CD4-positive, alpha-beta T cell treated with Interleukin-6 at 100 ng/mL for 8 hours (primary cell): Measurements from ENCODE around the gene ELAC1.
"Not testable (repeated sequence)": the region's sequence is repeated elsewhere in the genome, so short reads cannot be mapped to it uniquely, and the experiment has no call there.

Source experiments
- DNase-seq: peaks from one replicate; pipeline ENCODE4 v3.0.0-alpha.2; 2020; ENCODE audit warnings: mixed read lengths, low spot score

The ELAC1 gene

GRCh38 chr18:50973367-50974126 is 5.7 kb downstream of the ELAC1 start:
- DNase-seq: no peak

DNA sequence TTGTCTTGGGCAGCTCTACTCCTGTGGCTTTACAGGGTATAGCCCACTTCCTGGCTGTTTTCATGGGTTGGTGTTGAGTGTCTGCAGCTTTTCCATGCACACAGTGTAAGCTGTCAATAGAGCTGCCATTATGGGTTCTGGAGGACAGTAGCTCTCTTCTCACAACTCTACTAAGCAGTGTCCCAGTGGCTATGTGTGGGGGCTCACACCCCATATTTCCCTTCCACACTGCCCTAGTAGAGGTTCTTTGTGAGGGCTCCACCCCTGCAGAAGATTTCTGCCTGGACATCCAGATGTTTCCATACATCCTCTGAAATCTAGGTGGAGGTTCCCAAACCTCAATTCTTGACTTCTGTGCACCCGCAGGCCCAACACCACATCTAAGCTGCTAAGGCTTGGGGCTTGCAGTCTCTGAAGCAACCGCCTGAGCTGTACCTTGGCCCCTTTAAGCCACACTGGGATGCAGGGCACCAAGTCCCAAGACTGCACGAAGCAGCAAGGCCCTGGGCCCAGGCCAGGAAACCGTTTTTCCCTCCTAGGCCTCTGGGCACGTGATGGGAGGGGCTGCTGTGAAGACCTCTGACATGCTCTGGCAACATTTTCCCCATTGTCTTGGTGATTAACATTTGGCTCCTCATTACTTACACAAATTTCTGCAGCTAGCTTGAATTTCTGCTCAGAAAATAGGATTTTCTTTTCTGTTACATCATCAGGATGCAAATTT is 9.4 kb downstream of the ELAC1 start:
- DNase-seq: no peak

DNA sequence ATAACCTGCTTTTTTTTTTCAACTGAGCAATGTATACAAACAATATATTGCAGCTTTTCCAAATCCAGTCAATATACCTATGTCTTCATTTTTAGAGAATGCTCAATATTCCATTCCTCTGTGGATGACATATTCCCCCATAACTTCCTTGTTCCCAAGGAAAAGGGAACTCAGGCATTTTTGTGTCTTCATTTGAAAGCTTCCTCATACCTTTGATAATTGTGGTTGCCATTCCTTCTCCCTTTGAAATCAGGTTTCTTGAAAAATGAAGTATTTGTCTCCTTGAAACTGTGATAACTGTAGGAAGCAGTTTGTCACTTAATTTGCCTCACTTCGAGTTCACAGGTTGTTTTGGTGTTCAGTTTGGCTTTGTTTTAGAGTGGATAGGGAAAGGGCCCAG is 13.5 kb downstream of the ELAC1 start:
- no peak for DNase-seq

DNA sequence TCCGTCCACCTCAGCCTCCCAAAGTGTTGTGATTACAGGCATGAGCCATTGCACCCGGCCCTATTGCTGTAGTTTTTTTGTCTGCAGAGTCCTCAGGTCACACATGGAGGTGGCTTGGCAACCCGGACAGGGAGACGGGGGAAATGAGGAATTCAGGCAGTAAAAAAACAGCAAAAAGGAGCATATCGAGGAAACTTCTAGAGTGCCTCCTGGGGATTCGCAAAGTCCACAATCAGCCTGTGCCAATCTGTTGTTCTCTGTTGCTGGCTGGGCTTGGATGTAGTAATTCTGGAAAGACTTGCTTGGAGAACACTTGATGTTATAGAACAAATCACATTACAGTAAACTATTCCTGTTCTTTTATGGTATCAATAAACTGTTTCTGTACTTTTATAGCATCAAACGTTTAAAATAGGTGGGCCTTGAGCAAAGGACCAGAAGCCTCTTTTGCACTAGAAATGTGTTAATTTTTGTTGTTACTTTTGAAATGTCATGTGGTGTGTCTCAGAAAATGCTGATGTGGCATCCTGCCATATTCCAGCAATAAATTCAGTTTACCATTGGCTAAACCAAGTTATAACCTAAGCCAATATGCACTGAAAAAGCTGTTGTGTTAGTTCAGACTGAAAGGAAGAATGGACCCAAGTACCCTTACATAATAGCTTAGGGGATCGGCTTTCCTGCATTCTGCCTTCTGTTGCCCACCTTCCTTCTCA is 14.4 kb downstream of the ELAC1 start:
- DNase-seq: no peak

DNA sequence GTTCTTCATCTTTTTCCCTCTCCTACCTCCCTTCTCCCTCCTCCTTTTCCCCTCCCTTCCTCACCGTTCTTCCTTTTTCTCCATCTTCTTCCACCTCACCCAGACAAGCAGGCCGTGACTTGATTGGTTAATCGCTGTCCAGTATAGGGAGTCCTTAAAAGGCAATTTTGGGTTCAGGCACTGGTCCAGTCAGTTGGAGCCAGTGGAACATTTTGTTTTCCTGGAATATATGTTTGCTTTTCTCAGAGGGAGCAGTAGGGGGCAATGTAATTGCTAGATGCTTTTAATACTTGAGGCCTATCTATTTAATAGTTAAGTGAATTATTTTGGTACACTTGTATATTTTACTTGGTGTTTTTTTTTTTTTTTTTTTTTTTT is 15.0 kb downstream of the ELAC1 start:
- no peak for DNase-seq

- DNase-seq: no peak
Measured at GRCh38 chr18:50986360-50987087, 18.7 kb downstream of the ELAC1 start.

- DNase-seq: no peak
Measured at GRCh38 chr18:50987261-50987660, 19.4 kb downstream of the ELAC1 start.

GRCh38 chr18:50989711-50990110 is 21.9 kb downstream of the ELAC1 start:
- DNase-seq: no peak

DNA sequence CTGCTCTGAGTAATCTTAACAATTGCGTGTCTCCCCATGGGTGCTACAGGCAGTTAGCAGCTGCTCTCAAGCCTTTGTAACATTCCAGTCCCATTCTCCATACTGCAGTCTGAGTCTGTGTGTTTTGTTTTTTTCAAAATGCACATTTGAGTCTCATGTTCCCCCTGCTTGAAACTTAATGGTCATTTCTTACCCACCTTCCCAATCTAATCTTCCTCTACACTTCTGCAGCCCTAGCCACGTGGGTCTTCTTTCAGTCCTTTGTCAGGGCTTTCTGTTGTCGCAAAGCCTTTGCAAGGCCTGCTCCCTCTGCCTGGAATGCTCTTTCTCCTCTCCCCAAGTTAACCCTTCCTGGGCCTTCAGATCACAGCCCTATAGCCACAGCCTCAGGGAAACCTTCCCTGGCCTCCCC is 24.5 kb downstream of the ELAC1 start:
- DNase-seq: no peak

- no peak for DNase-seq
Measured at GRCh38 chr18:50994031-50994430, 26.2 kb downstream of the ELAC1 start.

DNA sequence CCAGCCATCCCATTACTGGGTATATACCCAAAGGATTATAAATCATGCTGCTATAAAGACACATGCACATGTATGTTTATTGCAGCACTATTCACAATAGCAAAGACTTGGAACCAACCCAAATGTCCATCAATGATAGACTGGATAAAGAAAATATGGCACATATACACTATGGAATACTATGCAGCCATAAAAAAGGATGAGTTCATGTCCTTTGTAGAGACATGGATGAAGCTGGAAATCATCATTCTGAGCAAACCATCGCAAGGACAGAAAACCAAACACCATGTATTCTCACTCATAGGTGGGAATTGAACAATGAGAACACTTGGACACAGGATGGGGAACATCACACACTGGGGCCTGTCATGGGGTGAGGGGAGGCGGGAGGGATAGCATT is 35.3 kb downstream of the ELAC1 start:
- DNase-seq: not testable (repeated sequence)

DNA sequence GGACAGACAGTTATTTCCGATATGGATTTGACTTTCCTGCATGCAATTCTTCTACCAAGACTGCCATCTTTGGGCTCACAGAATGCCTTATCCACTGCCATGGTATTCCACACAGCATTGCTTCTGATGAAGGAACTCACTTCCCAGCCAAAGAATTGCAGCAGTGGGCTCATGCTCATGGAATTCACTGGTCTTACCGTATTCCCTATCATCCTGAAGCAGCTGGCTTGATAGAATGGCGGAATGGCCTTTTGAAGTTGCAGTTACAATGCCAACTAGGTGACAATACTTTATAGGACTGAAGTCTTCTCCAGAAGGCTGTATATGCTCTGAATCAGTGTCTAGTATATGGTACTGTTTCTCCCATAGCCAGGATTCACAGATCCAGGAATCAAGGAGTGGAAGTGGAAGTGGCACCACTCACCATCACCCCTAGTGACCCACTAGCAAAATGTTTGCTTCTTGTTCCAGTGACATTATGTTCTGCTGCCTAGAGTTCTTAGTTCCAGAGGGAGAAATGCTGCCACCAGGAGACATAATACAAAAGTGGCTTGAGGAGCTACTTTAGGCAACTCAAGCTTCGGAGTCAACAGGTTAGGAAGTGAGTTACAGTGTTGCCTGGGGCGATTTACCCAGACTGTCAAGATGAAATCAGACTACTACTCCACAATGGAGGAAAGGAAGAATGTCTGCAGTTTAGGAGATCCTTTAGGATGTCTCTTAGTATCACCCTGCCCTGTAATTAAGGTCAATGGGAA is 38.4 kb downstream of the ELAC1 start:
- DNase-seq: no peak

- no peak for DNase-seq
Measured at GRCh38 chr18:51006948-51007789, 39.3 kb downstream of the ELAC1 start.

- no peak for DNase-seq
Measured at GRCh38 chr18:51007790-51008139, 39.9 kb downstream of the ELAC1 start.

- DNase-seq: no peak
Measured at GRCh38 chr18:51009072-51009471, 41.2 kb downstream of the ELAC1 start.

GRCh38 chr18:51010218-51010617 is 42.4 kb downstream of the ELAC1 start:
- no peak for DNase-seq

GRCh38 chr18:51011709-51012108 is 43.9 kb downstream of the ELAC1 start:
- no peak for DNase-seq

- DNase-seq: no peak
Measured at GRCh38 chr18:51012441-51012840, 44.6 kb downstream of the ELAC1 start.

GRCh38 chr18:51013259-51013658 is 45.4 kb downstream of the ELAC1 start:
- no peak for DNase-seq

DNA sequence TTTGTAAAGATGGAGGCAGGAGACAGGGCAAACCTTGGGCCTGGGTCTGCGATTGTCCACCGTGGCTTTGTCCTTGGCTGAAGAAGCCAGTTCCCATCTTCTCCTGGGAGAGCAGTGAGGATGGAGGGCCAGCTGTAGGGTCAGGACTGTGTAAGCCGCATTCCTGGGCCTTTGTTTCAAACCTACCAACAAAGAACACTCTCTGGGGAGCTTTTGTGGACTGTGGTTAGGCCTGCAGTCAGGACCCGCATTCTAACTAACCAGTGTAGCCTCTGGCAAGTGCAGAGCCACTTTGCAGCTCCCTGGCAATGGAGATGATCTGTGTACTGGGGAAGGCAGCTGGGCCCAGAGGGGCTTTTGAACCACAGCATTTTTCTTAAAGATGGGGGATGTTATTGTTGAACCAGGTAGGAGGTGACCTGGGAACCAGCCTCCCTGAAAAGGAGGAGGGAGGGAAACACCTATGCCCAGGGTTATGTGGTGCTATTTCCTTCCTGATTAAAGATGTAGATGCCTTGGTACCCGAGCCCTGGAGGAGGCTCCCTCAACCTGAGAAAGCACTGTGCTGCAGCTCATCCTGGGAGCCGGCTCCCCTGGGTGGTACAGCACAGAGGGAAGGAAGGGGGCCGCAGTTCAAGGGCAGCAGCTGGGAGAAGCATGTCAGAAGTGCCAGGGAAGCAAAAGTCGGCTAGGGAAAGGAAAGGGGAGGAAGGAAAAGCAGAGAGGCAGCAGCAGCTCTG is 49.5 kb downstream of the ELAC1 start:
- DNase-seq: no peak
